CD4-positive, alpha-beta T cell treated with Interleukin-10 for 1 hour (primary cell): ENCODE measurements around the gene TMEM106A.
"Not testable (repeated sequence)": the region's sequence is repeated elsewhere in the genome, so short reads cannot be mapped to it uniquely, and the experiment has no call there.

Experiments used
- DNase-seq: peaks from one replicate; pipeline ENCODE4 v3.0.0-alpha.2; 2020

TMEM106A gene

DNA sequence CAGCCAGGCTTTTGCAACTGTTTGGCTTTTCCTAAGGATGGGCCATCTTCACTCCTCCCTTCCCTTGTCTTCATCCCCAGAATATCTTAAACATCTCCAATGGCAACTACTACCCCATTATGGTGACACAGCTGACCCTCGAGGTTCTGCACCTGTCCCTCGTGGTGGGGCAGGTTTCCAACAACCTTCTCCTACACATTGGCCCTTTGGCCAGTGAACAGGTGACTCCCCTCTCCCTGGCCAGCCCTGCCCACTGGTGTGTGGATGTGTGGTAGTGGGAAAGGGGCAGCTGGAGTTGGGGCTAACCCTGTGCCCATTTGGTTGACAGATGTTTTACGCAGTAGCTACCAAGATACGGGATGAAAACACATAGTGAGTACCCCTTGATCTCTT, 4.7 kb downstream of the TMEM106A start:
- DNase-seq, result no peak

DNA sequence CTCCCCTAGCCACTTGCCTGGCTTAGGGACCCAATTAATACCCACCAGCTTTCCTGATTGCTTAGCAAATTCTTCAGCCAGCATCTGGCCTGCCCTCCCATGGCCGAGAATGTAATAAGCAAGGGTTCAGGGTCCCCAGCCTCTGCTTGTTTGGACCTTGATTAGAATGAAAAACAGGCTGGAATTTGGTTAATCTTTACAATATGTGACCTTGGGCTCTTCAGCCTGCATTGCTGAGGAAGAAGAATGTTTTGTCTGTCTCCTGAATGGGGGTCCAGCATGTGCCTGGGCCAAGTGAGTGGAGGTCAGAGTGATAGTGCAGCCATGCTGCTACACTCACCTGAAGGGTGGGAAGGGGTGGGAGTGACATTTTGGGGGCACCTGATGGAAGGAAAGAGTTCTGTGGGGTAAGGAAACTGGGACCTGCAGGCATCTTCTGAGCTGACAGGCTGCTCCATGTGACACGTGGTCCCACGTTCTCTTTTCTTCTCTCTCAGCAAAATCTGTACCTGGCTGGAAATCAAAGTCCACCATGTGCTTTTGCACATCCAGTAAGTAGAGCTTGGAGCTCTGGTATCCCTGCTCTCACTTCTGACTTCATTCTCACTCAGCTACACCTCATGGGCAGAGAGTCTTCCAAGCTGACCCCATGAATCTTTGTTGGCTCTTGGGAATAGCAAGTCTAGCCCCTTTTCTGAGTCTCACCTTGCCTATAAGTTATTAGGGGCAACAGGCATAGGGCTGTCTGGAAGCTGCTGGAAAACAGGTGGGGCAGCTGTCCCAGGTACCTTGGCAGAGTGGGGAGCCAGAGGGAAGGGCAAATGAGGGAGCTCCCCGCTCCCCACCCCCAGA, 5.3 kb downstream of the TMEM106A start:
- no peak for DNase-seq

DNA sequence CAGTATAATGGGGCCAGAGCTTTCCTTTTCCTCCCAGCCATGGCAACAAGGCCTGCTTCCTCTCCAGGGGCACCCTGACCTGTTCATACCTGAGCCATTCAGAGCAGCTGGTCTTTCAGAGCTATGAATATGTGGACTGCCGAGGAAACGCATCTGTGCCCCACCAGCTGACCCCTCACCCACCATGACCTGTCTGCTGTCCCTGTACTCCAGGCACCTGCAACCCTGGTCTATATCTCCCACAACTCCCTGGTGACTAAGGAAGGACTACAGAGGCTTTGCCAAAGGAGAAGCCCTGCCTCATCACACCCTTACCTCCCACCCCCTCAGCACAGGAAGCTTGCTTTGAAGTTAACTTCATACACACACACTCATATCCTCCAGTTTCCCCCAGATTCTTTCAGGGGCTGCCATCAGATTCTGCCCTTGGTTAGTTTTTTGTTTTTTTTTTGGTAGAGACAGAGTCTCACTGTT, 6.0 kb downstream of the TMEM106A start:
- no peak for DNase-seq

DNA sequence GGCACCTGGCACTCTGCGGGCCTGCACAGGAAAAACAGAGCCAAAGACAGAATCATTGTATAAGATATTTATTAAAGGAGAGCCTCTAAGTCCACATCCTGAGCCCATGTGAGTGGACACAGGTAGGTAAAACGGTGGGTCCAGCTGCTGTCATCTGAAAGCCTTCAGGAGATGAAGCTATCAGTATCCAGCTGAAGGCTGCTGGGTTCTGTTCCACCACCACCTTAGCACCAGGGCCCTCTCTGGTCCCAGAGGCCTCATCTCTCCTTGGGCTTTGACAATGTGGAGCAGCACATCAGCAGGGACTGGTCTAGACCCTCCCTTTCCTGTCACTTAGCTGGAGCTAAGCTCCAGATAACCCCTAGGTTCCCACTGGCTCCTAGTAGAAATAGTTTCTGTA, 7.3 kb downstream of the TMEM106A start:
- no peak for DNase-seq

DNA sequence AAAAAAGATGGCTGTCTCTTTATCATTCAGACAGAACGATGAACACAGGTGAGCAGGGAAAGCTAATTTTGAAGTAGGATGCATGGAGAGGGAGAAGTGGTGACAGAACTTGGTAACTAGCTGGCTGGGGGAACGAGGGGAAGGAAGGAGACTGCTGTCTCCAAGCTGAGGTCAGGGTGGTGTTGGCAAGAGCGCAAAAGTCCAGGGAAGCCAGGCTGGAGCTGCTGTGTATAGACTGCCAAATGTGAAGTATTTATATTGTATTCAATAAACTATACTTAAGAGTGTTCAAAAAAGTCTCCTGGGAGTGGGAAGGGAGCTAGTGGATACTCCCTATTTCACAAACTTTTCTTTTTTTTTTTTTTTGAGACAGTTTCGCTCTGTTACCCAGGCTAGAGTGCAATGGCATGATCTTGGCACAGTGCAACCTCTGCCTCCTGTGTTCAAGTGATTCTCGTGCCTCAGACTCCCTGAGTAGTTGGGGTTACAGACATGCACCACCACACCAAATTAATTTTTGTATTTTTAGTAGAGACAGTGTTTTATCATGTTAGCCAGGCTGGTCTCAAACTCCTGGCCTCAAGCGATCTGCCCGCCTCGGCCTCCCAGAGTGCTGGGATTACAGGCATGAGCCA, 8.2 kb downstream of the TMEM106A start:
- no peak for DNase-seq

DNA sequence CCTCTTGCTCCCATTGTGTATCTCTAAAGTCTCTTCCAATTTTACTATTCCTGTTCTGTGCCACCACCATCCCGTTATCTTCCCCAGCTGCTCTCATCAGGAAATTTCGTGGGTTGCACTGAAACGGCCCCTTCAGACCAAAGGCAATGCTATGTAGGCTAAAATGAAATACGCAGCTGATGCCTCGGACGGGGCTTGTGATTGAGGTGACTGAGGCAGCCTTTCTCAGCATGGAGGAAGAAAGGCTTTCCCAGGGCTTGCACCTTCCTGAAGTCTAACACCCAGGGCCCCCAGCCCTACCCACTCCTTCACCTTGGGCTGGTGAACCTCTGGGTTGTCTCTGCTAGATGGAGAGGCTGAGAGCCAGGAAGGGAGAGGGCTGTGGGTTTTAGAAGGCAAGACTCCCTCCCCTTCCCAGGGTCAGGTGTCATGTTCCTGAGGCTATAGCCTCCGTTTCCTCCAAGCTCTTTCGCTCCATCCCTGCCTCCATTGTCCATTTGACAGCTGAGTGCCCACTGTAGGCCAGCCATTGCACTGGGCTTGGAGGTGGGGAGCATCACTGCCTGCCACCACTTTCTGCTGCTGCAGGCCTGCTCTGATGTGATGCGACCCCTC, 8.9 kb downstream of the TMEM106A start:
- DNase-seq, result no peak

DNA sequence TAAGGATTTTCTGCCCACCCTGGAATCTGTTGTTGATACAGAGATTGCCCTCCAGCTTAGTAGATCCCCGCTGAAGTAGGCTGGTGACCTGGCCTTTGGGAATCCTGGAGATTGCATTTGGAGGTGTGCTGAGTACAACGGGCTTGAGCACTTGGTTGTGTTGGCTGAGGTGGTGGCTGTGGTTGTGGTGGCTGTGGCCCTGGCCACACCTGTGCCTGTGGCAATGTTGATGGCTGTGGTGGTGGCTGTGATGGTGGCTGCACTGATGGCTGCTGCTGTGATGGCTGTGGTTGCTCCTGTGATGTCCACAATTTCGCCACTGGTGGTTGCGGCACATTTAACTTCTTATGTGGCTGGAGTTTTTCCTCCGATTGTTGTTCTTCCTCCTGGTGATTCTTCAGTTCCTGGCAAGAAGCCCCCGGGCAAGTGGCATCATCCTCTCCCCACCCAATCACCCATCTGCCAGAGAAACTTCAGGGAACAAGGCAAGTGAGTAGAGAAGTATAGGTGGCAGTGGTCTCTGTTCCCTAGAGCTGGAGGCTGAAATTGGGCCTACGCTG, 12.6 kb downstream of the TMEM106A start:
- DNase-seq, result no peak

DNA sequence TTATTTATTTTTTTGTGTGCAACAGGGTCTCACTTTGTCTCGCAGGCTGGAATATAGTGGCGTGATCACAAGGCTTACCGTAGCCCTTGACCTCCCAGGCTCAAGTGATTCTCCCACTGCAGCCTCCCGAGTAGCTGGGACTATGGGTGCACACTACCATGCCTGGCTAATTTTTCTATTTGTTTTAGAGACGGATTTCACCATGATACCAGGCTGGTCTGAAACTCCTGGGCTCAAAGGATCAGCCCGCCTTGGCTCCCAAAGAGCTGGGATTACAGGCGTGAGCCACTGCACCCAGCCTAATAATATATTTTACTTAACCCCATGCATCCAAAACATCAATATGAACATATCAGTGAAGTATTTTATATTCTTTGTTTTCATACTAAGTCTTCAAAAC, 14.7 kb downstream of the TMEM106A start:
- DNase-seq, result no peak

DNA sequence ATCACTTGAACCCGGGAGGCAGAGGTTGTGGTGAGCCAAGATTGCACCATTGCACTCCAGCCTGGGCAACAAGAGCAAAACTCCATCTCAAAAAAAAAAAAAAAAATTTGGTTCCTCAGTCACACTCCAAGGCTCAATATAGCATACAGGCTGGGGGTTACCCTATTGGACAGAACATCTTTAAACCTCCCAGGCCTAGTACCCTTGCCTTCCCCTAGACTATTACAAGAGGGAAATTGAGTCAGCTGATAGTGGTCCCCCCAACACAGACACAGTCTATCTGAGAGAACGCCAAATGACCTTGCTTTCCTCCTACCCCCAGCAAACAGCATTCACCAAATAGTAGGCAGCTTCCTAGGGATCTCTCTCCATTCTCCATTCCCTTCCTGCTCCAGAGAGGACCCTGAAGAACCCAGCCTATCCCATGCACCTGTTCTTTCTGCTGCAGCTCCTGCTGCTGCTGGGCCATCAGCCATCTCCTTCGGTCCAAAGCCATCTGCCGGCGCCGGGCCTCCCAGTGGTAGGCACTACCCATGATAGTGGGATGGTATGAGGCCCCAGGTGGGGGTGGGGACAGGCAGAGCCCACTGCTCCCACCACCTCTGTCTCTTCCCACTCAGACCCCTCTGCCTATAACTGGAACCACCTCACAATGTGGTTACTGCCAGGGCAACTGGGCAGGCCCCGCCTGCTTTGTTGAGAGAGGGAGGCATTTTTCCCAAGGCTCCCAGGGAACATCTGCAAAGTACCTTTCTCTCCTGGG, 16.5 kb downstream of the TMEM106A start, which contains the start of gene CCDC200:
TSS of gene CCDC200 (minus strand) at position 604 of the 763 bp plus-strand sequence. CDS start at position 535, 69 bp downstream.
- DNase-seq, result not testable (repeated sequence)

DNA sequence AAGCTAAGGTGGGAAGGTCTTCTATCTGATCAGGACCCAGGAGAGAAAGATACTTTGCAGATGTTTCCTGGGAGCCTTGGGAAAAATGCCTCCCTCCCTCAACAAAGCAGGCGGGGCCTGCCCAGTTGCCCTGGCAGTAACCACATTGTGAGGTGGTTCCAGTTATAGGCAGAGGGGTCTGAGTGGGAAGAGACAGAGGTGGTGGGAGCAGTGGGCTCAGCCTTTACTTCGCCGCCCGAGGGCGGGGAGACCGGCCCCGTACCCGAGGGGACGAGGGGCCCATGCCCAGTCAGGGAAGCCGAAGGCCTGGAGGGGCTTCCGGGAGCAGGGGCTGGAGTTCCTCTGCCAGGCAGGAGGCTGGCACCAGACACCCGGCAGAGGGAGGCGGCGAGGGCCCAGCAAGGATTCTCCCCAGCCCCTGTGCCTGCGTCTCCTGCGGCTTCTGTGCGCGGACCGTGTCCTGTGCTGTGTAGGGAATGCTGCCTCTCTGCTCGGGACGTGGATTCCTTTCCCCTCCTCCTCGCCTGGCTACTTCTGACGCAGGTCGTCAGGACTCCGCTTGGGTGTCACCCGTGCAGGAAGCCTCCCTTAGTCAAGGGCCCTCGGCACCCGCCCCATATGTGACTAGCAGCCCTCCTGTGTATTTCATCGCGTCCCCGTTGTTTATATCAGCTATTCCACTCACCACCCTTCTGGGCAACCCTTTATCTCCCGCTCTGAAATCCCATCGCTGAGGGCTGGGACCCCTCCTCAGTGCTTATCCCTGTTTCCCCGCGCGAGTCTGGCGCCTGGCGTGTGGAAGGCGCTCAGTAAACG, 19.7 kb downstream of the TMEM106A start:
- DNase-seq, result not testable (repeated sequence)

DNA sequence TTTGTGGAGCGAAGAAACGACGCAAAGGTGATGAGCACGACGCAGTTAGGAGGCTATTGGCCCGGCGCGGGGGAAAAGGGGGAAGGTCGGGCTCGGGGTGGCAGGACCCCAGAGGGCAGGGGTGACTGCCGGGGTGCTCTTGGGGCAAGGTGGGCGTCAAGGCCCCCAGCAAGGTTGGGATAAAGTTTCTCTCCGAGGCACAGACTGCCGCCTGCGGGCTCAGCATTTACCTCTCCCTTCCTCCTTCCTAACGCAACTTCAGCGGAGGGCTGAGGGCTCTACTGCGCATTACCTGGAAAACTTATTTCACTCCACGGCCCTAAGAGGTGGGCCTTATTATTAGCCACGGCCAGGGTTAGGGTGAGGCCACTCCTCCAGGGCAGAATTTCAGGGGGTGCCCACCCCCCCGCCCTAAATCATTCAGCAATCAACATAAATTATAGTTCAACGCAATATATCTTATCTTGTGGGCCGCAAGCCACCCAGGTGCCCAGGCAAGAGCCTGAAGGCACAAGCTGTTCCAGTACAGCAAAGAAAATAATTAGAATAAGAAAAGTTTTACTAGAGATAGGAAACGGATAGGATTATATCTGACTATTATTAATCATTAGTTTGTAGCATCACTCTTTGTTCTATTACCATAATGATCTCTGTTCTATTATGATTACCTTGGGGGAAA, 20.5 kb downstream of the TMEM106A start:
- peak; percentile 25 for DNase-seq

DNA sequence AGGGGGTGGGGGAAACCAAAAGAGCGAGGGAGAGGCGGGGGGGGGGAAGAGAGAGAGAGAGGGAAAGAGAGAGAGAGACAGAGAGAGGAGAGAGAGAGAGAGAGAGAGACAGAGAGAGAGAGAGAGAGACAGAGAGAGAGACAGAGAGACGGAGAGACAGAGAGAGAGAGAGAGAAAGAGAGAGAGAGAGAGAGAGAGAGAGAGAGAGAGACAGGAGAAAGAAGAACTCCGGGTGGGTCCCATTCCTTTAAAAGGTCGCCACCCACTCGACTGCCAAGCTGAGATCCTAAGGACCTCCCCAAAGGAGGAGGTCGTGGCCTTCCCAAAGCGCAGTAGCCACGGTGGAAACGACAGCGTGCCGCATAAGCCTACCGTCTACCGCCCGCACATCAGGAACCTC, 21.6 kb downstream of the TMEM106A start:
- not testable (repeated sequence) for DNase-seq

DNA sequence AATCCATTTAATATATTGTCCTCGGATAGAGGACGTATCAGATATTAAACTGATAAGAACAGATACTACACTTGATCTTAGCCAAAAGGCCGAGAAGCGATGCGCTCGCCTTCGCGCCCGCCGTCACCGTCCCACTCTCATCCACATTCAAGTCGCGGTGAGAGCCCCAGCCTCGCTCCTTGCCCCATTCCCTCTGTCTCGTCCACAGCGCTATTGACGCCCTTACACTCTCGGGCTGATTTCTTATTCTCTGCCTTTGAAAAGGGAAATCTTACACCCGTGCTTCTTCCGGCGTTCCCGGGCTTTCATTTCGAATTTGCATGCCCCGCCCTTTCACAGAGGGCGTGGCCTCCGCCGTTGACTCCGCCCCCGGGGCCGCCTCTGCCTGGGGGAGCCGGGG, 22.2 kb downstream of the TMEM106A start, which contains the start of gene RNU2-1:
TSS of gene RNU2-1 (minus strand) at position 101 of the 400 bp plus-strand sequence.
- DNase-seq, result not testable (repeated sequence)

DNA sequence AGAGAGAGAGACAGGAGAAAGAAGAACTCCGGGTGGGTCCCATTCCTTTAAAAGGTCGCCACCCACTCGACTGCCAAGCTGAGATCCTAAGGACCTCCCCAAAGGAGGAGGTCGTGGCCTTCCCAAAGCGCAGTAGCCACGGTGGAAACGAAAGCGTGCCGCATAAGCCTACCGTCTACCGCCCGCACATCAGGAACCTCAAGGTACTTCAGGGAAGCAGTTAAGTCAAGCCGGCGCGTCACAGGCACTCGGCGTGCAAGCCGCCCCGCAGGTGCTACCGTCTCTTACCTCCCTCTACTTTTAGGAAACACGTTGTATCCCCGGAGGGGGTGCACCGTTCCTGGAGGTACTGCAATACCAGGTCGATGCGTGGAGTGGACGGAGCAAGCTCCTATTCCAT, 27.9 kb downstream of the TMEM106A start:
- DNase-seq, result not testable (repeated sequence)

DNA sequence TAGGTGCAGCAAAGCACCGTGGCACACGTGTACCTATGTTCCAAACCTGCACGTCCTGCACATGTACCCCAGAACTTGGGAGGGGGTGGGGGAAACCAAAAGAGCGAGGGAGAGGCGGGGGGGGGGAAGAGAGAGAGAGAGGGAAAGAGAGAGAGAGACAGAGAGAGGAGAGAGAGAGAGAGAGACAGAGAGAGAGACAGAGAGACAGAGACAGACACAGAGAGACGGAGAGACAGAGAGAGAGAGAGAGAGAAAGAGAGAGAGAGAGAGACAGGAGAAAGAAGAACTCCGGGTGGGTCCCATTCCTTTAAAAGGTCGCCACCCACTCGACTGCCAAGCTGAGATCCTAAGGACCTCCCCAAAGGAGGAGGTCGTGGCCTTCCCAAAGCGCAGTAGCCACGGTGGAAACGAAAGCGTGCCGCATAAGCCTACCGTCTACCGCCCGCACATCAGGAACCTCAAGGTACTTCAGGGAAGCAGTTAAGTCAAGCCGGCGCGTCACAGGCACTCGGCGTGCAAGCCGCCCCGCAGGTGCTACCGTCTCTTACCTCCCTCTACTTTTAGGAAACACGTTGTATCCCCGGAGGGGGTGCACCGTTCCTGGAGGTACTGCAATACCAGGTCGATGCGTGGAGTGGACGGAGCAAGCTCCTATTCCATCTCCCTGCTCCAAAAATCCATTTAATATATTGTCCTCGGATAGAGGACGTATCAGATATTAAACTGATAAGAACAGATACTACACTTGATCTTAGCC, 29.1 kb downstream of the TMEM106A start:
- DNase-seq, result not testable (repeated sequence)

DNA sequence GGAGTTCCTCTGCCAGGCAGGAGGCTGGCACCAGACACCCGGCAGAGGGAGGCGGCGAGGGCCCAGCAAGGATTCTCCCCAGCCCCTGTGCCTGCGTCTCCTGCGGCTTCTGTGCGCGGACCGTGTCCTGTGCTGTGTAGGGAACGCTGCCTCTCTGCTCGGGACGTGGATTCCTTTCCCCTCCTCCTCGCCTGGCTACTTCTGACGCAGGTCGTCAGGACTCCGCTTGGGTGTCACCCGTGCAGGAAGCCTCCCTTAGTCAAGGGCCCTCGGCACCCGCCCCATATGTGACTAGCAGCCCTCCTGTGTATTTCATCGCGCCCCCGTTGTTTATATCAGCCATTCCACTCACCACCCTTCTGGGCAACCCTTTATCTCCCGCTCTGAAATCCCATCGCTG, 34.8 kb downstream of the TMEM106A start:
- not testable (repeated sequence) for DNase-seq
